Activated CD4-positive, alpha-beta T cell treated with anti-CD3 and anti-CD28 coated beads, Interleukin-2, amount 10 ng/mL, durations not matched to agents 24 days and 14 days (primary cell): ENCODE data around the gene RPTOR. TPM values are rescaled to one million over a fixed set of nuclear protein-coding genes. Genes with fewer than 3 reads are reported as not detected.
"Not testable (repeated sequence)": the region's sequence is repeated elsewhere in the genome, so short reads cannot be mapped to it uniquely, and the experiment has no call there.

Source experiments
- DNase-seq: peaks from one replicate; pipeline ENCODE4 v3.0.0; 2022
- H3K27ac Mint-ChIP-seq: one replicate; pipeline ENCODE4 v1.8.0; 2022; ENCODE audit warnings: mild to moderate bottlenecking, mixed read lengths
- H3K27me3 Mint-ChIP-seq: one replicate; pipeline ENCODE4 v1.8.0; 2022; ENCODE audit warnings: mixed read lengths
- H3K36me3 Mint-ChIP-seq: one replicate; pipeline ENCODE4 v1.8.0; 2022; ENCODE audit warnings: low read depth, mild to moderate bottlenecking, mixed read lengths
- H3K4me1 Mint-ChIP-seq: one replicate; pipeline ENCODE4 v1.8.0; 2021; ENCODE audit warnings: mixed read lengths
- H3K4me3 Mint-ChIP-seq: one replicate; pipeline ENCODE4 v1.8.0; 2022; ENCODE audit warnings: mild to moderate bottlenecking, moderate library complexity, mixed read lengths
- H3K9me3 Mint-ChIP-seq: one replicate; pipeline ENCODE4 v1.8.0; 2021; ENCODE audit warnings: mixed read lengths
- intact Hi-C: fragments of 100-400 bp; cut with micrococcal nuclease; formaldehyde crosslinking; loops from one replicate; pipeline ENCODE4 v1.15.1; 2023
- total RNA-seq: library from RNA; stranded (reverse); gene quantifications from 2 replicates; pipeline ENCODE4 v1.2.3, GENCODE V29; 2022

RPTOR gene
- total RNA-seq, 1 donor from 2014 or later = 67.2 TPM

- Mint-ChIP-seq H3K27me3 (no peaks in the 10 kb centered on the region), H3K9me3 (peaks cover 13% of the 10 kb centered on the region), H3K4me3 (peak overlapping the region; percentile 22), H3K36me3 (peaks cover 22% of the 10 kb centered on the region), H3K27ac (peak overlapping the region; percentile 81), H3K4me1 (peaks cover 48% of the 10 kb centered on the region)
- intact Hi-C loops = no loop called here
- no peak for DNase-seq
These were observed 151.3 kb downstream of the RPTOR start for GRCh38 chr17:80695979-80696378.

- intact Hi-C loops = no loop called here
- Mint-ChIP-seq H3K27me3 (no peaks in the 10 kb centered on the region), H3K4me3 (no peak overlapping the region), H3K36me3 (peaks cover 22% of the 10 kb centered on the region), H3K4me1 (peaks cover 46% of the 10 kb centered on the region), H3K27ac (peak overlapping the region; percentile 45), H3K9me3 (peaks cover 13% of the 10 kb centered on the region)
- no peak for DNase-seq
These were observed 151.8 kb downstream of the RPTOR start for GRCh38 chr17:80696456-80696855.

GRCh38 chr17:80696964-80697363 lies 152.3 kb downstream of the RPTOR start:
- no peaks in the 10 kb centered on the region for H3K27me3 Mint-ChIP-seq
- H3K9me3 Mint-ChIP-seq = peaks cover 13% of the 10 kb centered on the region
- H3K4me1 Mint-ChIP-seq = peaks cover 49% of the 10 kb centered on the region
- H3K36me3 Mint-ChIP-seq = peaks cover 27% of the 10 kb centered on the region
- intact Hi-C loops = no loop called here
- no peak overlapping the region for H3K4me3 Mint-ChIP-seq
- peak overlapping the region; percentile 27 for H3K27ac Mint-ChIP-seq
- no peak for DNase-seq

GRCh38 chr17:80698297-80698696 lies 153.7 kb downstream of the RPTOR start:
- H3K4me3 Mint-ChIP-seq = no peak overlapping the region
- peaks cover 15% of the 10 kb centered on the region for H3K9me3 Mint-ChIP-seq
- no peak overlapping the region for H3K27ac Mint-ChIP-seq
- H3K36me3 Mint-ChIP-seq = peaks cover 37% of the 10 kb centered on the region
- no peak for DNase-seq
- peaks cover 60% of the 10 kb centered on the region for H3K4me1 Mint-ChIP-seq
- intact Hi-C loops = no loop called here
- no peaks in the 10 kb centered on the region for H3K27me3 Mint-ChIP-seq

- H3K27me3 Mint-ChIP-seq, intact Hi-C loops, H3K27ac Mint-ChIP-seq, DNase-seq, H3K4me3 Mint-ChIP-seq: not testable (repeated sequence)
- peaks cover 21% of the 10 kb centered on the region for H3K9me3 Mint-ChIP-seq
- H3K4me1 Mint-ChIP-seq = peaks cover 66% of the 10 kb centered on the region
- H3K36me3 Mint-ChIP-seq = peaks cover 41% of the 10 kb centered on the region
These were observed 154.6 kb downstream of the RPTOR start for GRCh38 chr17:80699205-80699604.

GRCh38 chr17:80701730-80702129 lies 157.1 kb downstream of the RPTOR start:
- H3K9me3 Mint-ChIP-seq = peaks cover 22% of the 10 kb centered on the region
- DNase-seq = no peak
- H3K4me3 Mint-ChIP-seq = no peak overlapping the region
- no peak overlapping the region for H3K27ac Mint-ChIP-seq
- intact Hi-C loops = loop anchor here (5.0 kb wide), 1 partner anchor 34 kb away; no protein-coding TSS in a partner anchor
- H3K4me1 Mint-ChIP-seq = peaks cover 64% of the 10 kb centered on the region
- H3K36me3 Mint-ChIP-seq = peaks cover 43% of the 10 kb centered on the region
- no peaks in the 10 kb centered on the region for H3K27me3 Mint-ChIP-seq

- Mint-ChIP-seq H3K27me3 (no peaks in the 10 kb centered on the region), H3K4me1 (peaks cover 61% of the 10 kb centered on the region), H3K9me3 (peaks cover 22% of the 10 kb centered on the region), H3K36me3 (peaks cover 47% of the 10 kb centered on the region), H3K27ac (peak overlapping the region; percentile 91), H3K4me3 (peak overlapping the region; percentile 70)
- intact Hi-C loops = loop anchor here (5.0 kb wide), 1 partner anchor 35 kb away; no protein-coding TSS in a partner anchor
- no peak for DNase-seq
These were observed 157.9 kb downstream of the RPTOR start for GRCh38 chr17:80702315-80703141.

GRCh38 chr17:80703142-80703478 lies 158.5 kb downstream of the RPTOR start:
- intact Hi-C loops = loop anchor here (5.0 kb wide), 1 partner anchor 36 kb away; no protein-coding TSS in a partner anchor
- peaks cover 61% of the 10 kb centered on the region for H3K4me1 Mint-ChIP-seq
- H3K27me3 Mint-ChIP-seq = no peaks in the 10 kb centered on the region
- peak overlapping the region; percentile 70 for H3K4me3 Mint-ChIP-seq
- DNase-seq = peak; percentile 81
- H3K27ac Mint-ChIP-seq = peak overlapping the region; percentile 91
- H3K9me3 Mint-ChIP-seq = peaks cover 22% of the 10 kb centered on the region
- H3K36me3 Mint-ChIP-seq = peaks cover 47% of the 10 kb centered on the region

- Mint-ChIP-seq H3K27me3 (no peaks in the 10 kb centered on the region), H3K9me3 (peaks cover 22% of the 10 kb centered on the region), H3K27ac (peak overlapping the region; percentile 80), H3K36me3 (peaks cover 57% of the 10 kb centered on the region), H3K4me3 (peak overlapping the region; percentile 35), H3K4me1 (peaks cover 69% of the 10 kb centered on the region)
- intact Hi-C loops = loop anchor here (5.0 kb wide), 1 partner anchor 37 kb away; no protein-coding TSS in a partner anchor
- no peak for DNase-seq
These were observed 159.8 kb downstream of the RPTOR start for GRCh38 chr17:80704381-80704819.

GRCh38 chr17:80704894-80705293 lies 160.3 kb downstream of the RPTOR start:
- peak overlapping the region; percentile 62 for H3K27ac Mint-ChIP-seq
- no peaks in the 10 kb centered on the region for H3K27me3 Mint-ChIP-seq
- H3K9me3 Mint-ChIP-seq = peaks cover 20% of the 10 kb centered on the region
- intact Hi-C loops = loop anchor here (5.0 kb wide), 1 partner anchor 38 kb away; no protein-coding TSS in a partner anchor
- H3K4me1 Mint-ChIP-seq = peaks cover 72% of the 10 kb centered on the region
- peaks cover 60% of the 10 kb centered on the region for H3K36me3 Mint-ChIP-seq
- DNase-seq = no peak
- H3K4me3 Mint-ChIP-seq = no peak overlapping the region

- Mint-ChIP-seq H3K4me3 (no peak overlapping the region), H3K9me3 (peaks cover 9% of the 10 kb centered on the region), H3K36me3 (peaks cover 57% of the 10 kb centered on the region), H3K27ac (peak overlapping the region; percentile 48), H3K4me1 (peaks cover 72% of the 10 kb centered on the region), H3K27me3 (no peaks in the 10 kb centered on the region)
- intact Hi-C loops = no loop called here
- no peak for DNase-seq
These were observed 161.3 kb downstream of the RPTOR start for GRCh38 chr17:80705988-80706387.

- Mint-ChIP-seq H3K4me1 (peaks cover 76% of the 10 kb centered on the region), H3K9me3 (peaks cover 9% of the 10 kb centered on the region), H3K27ac (peak overlapping the region; percentile 48), H3K36me3 (peaks cover 59% of the 10 kb centered on the region), H3K27me3 (no peaks in the 10 kb centered on the region), H3K4me3 (no peak overlapping the region)
- DNase-seq = no peak
- intact Hi-C loops = no loop called here
These were observed 161.8 kb downstream of the RPTOR start for GRCh38 chr17:80706463-80706867.

- Mint-ChIP-seq H3K36me3 (peaks cover 51% of the 10 kb centered on the region), H3K9me3 (peaks cover 6% of the 10 kb centered on the region), H3K4me1 (peaks cover 73% of the 10 kb centered on the region), H3K27ac (no peak overlapping the region), H3K4me3 (no peak overlapping the region), H3K27me3 (no peaks in the 10 kb centered on the region)
- peak; percentile 61 for DNase-seq
- intact Hi-C loops = no loop called here
These were observed 163.8 kb downstream of the RPTOR start for GRCh38 chr17:80708480-80708879.

- H3K27ac Mint-ChIP-seq = peak overlapping the region; percentile 52
- H3K9me3 Mint-ChIP-seq = peaks cover 1% of the 10 kb centered on the region
- intact Hi-C loops = no loop called here
- no peak for DNase-seq
- H3K27me3 Mint-ChIP-seq = no peaks in the 10 kb centered on the region
- H3K4me3 Mint-ChIP-seq = peak overlapping the region; percentile 29
- peaks cover 49% of the 10 kb centered on the region for H3K36me3 Mint-ChIP-seq
- peaks cover 67% of the 10 kb centered on the region for H3K4me1 Mint-ChIP-seq
These were observed 164.6 kb downstream of the RPTOR start for GRCh38 chr17:80709090-80709695.
